ENCODE measurements around the gene HTR1E.
"Not testable (repeated sequence)": the region's sequence is repeated elsewhere in the genome, so short reads cannot be mapped to it uniquely, and the experiment has no call there.

The HTR1E gene

GRCh38 chr6:86966271-86966670 is 28.9 kb downstream of the HTR1E start:
- DNase-seq = no peak
- in situ Hi-C loops (cut with MboI; ENCODE audit: low pct_unique_long_range_greater_than_20kb, low sequenced_read_pairs) = no loop called here

- DNase-seq = no peak
- in situ Hi-C loops (cut with MboI; ENCODE audit: low pct_unique_long_range_greater_than_20kb, low sequenced_read_pairs) = no loop called here
These were observed 32.2 kb downstream of the HTR1E start for GRCh38 chr6:86969573-86969972.

GRCh38 chr6:86973088-86973487 is 35.8 kb downstream of the HTR1E start:
- in situ Hi-C loops (cut with MboI; ENCODE audit: low pct_unique_long_range_greater_than_20kb, low sequenced_read_pairs) = no loop called here

GRCh38 chr6:86978251-86978650 is 40.9 kb downstream of the HTR1E start:
- in situ Hi-C loops (cut with MboI; ENCODE audit: low pct_unique_long_range_greater_than_20kb, low sequenced_read_pairs) = no loop called here
- DNase-seq = no peak

More at GRCh38 chr6:86973088-86973487, 35.8 kb downstream of the HTR1E start:
- no peak for DNase-seq

- DNase-seq = no peak
- in situ Hi-C loops (cut with MboI; ENCODE audit: low pct_unique_long_range_greater_than_20kb, low sequenced_read_pairs) = no loop called here
These were observed 64.2 kb downstream of the HTR1E start for GRCh38 chr6:87001494-87001893.

- in situ Hi-C loops (cut with MboI; ENCODE audit: low pct_unique_long_range_greater_than_20kb, low sequenced_read_pairs); DNase-seq: not testable (repeated sequence)
These were observed 65.1 kb downstream of the HTR1E start for GRCh38 chr6:87002391-87002790.

- DNase-seq; in situ Hi-C loops (cut with MboI; ENCODE audit: low pct_unique_long_range_greater_than_20kb, low sequenced_read_pairs): not testable (repeated sequence)
These were observed 69.2 kb downstream of the HTR1E start for GRCh38 chr6:87006541-87006940.

GRCh38 chr6:87009581-87009980 is 72.3 kb downstream of the HTR1E start:
- in situ Hi-C loops (cut with MboI; ENCODE audit: low pct_unique_long_range_greater_than_20kb, low sequenced_read_pairs); DNase-seq: not testable (repeated sequence)

- in situ Hi-C loops (cut with MboI; ENCODE audit: low pct_unique_long_range_greater_than_20kb, low sequenced_read_pairs) = no loop called here
- DNase-seq = no peak
These were observed 74.7 kb downstream of the HTR1E start for GRCh38 chr6:87012035-87012434.

- DNase-seq = no peak
- in situ Hi-C loops (cut with MboI; ENCODE audit: low pct_unique_long_range_greater_than_20kb, low sequenced_read_pairs) = no loop called here
These were observed 75.4 kb downstream of the HTR1E start for GRCh38 chr6:87012743-87013142.

- in situ Hi-C loops (cut with MboI; ENCODE audit: low pct_unique_long_range_greater_than_20kb, low sequenced_read_pairs) = no loop called here
These were observed 79.4 kb downstream of the HTR1E start for GRCh38 chr6:87016772-87017171.

GRCh38 chr6:87027021-87027420 is 89.7 kb downstream of the HTR1E start:
- no peak for DNase-seq
- in situ Hi-C loops (cut with MboI; ENCODE audit: low pct_unique_long_range_greater_than_20kb, low sequenced_read_pairs) = no loop called here

More at GRCh38 chr6:87016772-87017171, 79.4 kb downstream of the HTR1E start:
- no peak for DNase-seq

- in situ Hi-C loops (cut with MboI; ENCODE audit: low pct_unique_long_range_greater_than_20kb, low sequenced_read_pairs) = no loop called here
- DNase-seq = peak; percentile 23
These were observed 92.5 kb downstream of the HTR1E start for GRCh38 chr6:87029711-87030314.

GRCh38 chr6:87040729-87041128 is 103.4 kb downstream of the HTR1E start:
- in situ Hi-C loops (cut with MboI; ENCODE audit: low pct_unique_long_range_greater_than_20kb, low sequenced_read_pairs) = no loop called here
- DNase-seq = no peak

- no peak for DNase-seq
- in situ Hi-C loops (cut with MboI; ENCODE audit: low pct_unique_long_range_greater_than_20kb, low sequenced_read_pairs) = no loop called here
These were observed 108.3 kb downstream of the HTR1E start for GRCh38 chr6:87045521-87046075.

- in situ Hi-C loops (cut with MboI; ENCODE audit: low pct_unique_long_range_greater_than_20kb, low sequenced_read_pairs) = no loop called here
- no peak for DNase-seq
These were observed 112.5 kb downstream of the HTR1E start for GRCh38 chr6:87049779-87050178.

- no peak for DNase-seq
- in situ Hi-C loops (cut with MboI; ENCODE audit: low pct_unique_long_range_greater_than_20kb, low sequenced_read_pairs) = no loop called here
These were observed 116.0 kb downstream of the HTR1E start for GRCh38 chr6:87053312-87053711.

GRCh38 chr6:87054143-87054833 is 117.0 kb downstream of the HTR1E start:
- in situ Hi-C loops (cut with MboI; ENCODE audit: low pct_unique_long_range_greater_than_20kb, low sequenced_read_pairs) = no loop called here

GRCh38 chr6:87059943-87060342 is 122.6 kb downstream of the HTR1E start:
- no peak for DNase-seq
- in situ Hi-C loops (cut with MboI; ENCODE audit: low pct_unique_long_range_greater_than_20kb, low sequenced_read_pairs) = no loop called here

More at GRCh38 chr6:87054143-87054833, 117.0 kb downstream of the HTR1E start:
- no peak for DNase-seq

- no peak for DNase-seq
- in situ Hi-C loops (cut with MboI; ENCODE audit: low pct_unique_long_range_greater_than_20kb, low sequenced_read_pairs) = no loop called here
These were observed 127.8 kb downstream of the HTR1E start for GRCh38 chr6:87065117-87065516.

All from KBM-7 (cell line).